PC-9 (cell line): Measurements from ENCODE around the gene MITF. TPM values are rescaled to one million over a fixed set of nuclear protein-coding genes. Genes with fewer than 3 reads are reported as not detected.

Experiments used
- BruUV-seq: library from RNA; stranded (reverse); fragments of 400-500 nt; replicated peaks from 2 replicates; lab custom pipeline; 2021; lab: Mats Ljungman, UMichigan
- CTCF ChIA-PET: fragments of 300-600 bp; sonication (Branson Sonifier 250); formaldehyde crosslinking; loops from one replicate; lab custom pipeline; 2022; ENCODE audit warnings: antibody characterized with exemption; lab: Charles Lee
- POLR2A ChIA-PET: fragments of 300-600 bp; sonication (Branson Sonifier 250); formaldehyde crosslinking; loops from one replicate; lab custom pipeline; 2022; ENCODE audit warnings: antibody characterized with exemption; ENCODE audit not compliant: unreplicated experiment; lab: Charles Lee
- DNase-seq, 2 experiments: peaks; one replicate each; pipeline versions ENCODE4 v3.0.0 to v3.0.0-alpha.2; 2015 to 2022; ENCODE audit warnings: mixed read lengths in 1 of 2
- H2AFZ ChIP-seq: fragments of 200-600 bp; sonication (generic); 2 replicates; pipeline ENCODE4 v1.8.1; 2017; ENCODE audit warnings: antibody characterized with exemption
- H3F3A ChIP-seq: fragments of 200-600 bp; sonication (generic); 2 replicates; pipeline ENCODE4 v1.8.1; 2017; ENCODE audit warnings: antibody characterized with exemption, mild to moderate bottlenecking, low read depth; ENCODE audit not compliant: insufficient read depth
- H3K27ac ChIP-seq: fragments of 200-600 bp; sonication (generic); 2 replicates; pipeline ENCODE4 v1.6.1; 2016; ENCODE audit warnings: mixed run types
- H3K27me3 ChIP-seq: fragments of 200-600 bp; sonication (generic); 2 replicates; pipeline ENCODE4 v1.6.1; 2016; ENCODE audit warnings: low read depth, mixed run types; ENCODE audit not compliant: insufficient read depth
- H3K36me3 ChIP-seq: fragments of 200-600 bp; sonication (generic); 2 replicates; pipeline ENCODE4 v1.6.1; 2016; ENCODE audit warnings: low read depth, mixed run types
- H3K4me1 ChIP-seq: fragments of 200-600 bp; sonication (generic); replicated peaks from 2 replicates; pipeline ENCODE4 v1.6.1; 2016; ENCODE audit warnings: mixed run types; ENCODE audit not compliant: insufficient read depth
- H3K4me2 ChIP-seq: fragments of 200-600 bp; sonication (generic); 2 replicates; pipeline ENCODE4 v1.6.1; 2017; ENCODE audit warnings: mixed run types
- H3K4me3 ChIP-seq: fragments of 200-600 bp; sonication (generic); 2 replicates; pipeline ENCODE4 v1.6.1; 2016; ENCODE audit warnings: mixed run types
- H3K79me2 ChIP-seq: fragments of 200-600 bp; sonication (generic); 2 replicates; pipeline ENCODE4 v1.6.1; 2017; ENCODE audit warnings: low read depth, mixed run types
- H3K9me2 ChIP-seq: fragments of 200-600 bp; sonication (generic); 2 replicates; pipeline ENCODE4 v1.8.1; 2017; ENCODE audit warnings: mild to moderate bottlenecking; ENCODE audit not compliant: insufficient read depth
- H3K9me3 ChIP-seq: fragments of 200-600 bp; sonication (generic); 2 replicates; pipeline ENCODE4 v1.8.1; 2016; ENCODE audit warnings: low read depth; ENCODE audit not compliant: insufficient read depth
- H4K20me1 ChIP-seq: fragments of 200-600 bp; sonication (generic); 2 replicates; pipeline ENCODE4 v1.8.1; 2017; ENCODE audit not compliant: insufficient read depth
- EZH2 ChIP-seq: fragments of 200-600 bp; sonication (generic); IDR thresholded peaks from 2 replicates; pipeline ENCODE4 v1.8.0; 2017; ENCODE audit warnings: antibody characterized with exemption, low read depth
- intact Hi-C: fragments of 100-400 bp; cut with micrococcal nuclease; formaldehyde crosslinking; loops from one replicate; pipeline ENCODE4 v1.10.0; 2022; ENCODE audit not compliant: unreplicated experiment
- total RNA-seq: library from RNA; stranded (reverse); gene quantifications from 2 replicates; pipeline ENCODE4 v1.2.3, GENCODE V29; 2021
- TF ChIP-seq, protein P1 (sequence below): fragments of 200-600 bp; sonication (generic); conservative IDR thresholded peaks from 2 replicates; pipeline ENCODE4 v1.6.1; 2017; ENCODE audit warnings: mixed run types, antibody characterized with exemption, mild to moderate bottlenecking, moderate library complexity

MITF gene
- total RNA-seq, 1 experiment from 2014 or later = 15.5 TPM

DNA sequence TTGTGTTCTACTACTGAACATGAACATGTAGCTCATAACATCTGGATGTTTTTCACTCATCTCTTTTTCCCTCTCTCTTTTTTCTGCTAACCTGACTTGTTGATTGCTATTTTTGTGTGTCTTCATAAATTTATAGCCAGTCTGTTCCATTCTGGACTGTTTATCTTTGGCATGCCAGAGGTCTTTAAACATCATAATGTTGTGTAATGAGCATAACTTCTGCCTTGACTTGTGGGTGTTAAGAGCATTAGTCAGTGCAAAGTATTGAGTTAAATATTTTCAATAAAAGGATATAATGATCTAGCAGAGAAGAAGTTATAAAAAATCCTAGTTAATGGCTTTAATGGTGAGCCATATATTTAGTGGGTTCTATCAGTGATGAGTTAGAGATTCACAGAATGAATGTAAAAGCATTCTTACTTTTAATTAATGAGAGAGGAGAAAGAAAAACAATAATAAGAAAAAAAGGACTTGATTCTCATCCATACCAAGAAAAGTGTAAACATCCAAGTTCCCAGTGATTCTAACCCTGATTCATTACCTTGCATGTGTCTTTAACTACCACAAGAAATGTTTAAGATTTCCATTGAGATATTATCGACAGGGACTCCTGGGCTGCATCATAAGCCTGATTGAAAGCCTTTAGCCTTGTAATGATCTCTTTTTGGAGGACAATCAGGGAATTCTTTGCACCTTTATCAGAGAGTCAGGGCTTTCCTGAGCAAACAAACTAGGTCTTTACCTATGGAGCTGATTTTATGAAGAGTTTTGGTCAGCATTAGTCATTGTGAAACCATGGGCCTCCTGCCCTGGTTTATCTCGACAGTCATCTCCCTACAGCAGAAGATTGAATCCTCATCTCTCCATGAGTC, 22.9 kb downstream of the MITF start:
- peaks cover 22% of the 10 kb centered on the region for H3F3A ChIP-seq
- H3K9me3 ChIP-seq = no peaks in the 10 kb centered on the region
- H4K20me1 ChIP-seq = no peaks in the 10 kb centered on the region
- H2AFZ ChIP-seq = no peak overlapping the region
- H3K79me2 ChIP-seq = peaks cover 19% of the 10 kb centered on the region
- H3K4me1 ChIP-seq = peaks cover 55% of the 10 kb centered on the region
- TF ChIP-seq EZH2 = no peak
- TF ChIP-seq, protein P1, sequence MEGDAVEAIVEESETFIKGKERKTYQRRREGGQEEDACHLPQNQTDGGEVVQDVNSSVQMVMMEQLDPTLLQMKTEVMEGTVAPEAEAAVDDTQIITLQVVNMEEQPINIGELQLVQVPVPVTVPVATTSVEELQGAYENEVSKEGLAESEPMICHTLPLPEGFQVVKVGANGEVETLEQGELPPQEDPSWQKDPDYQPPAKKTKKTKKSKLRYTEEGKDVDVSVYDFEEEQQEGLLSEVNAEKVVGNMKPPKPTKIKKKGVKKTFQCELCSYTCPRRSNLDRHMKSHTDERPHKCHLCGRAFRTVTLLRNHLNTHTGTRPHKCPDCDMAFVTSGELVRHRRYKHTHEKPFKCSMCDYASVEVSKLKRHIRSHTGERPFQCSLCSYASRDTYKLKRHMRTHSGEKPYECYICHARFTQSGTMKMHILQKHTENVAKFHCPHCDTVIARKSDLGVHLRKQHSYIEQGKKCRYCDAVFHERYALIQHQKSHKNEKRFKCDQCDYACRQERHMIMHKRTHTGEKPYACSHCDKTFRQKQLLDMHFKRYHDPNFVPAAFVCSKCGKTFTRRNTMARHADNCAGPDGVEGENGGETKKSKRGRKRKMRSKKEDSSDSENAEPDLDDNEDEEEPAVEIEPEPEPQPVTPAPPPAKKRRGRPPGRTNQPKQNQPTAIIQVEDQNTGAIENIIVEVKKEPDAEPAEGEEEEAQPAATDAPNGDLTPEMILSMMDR = no peak
- peak overlapping the region; percentile 63 for H3K4me2 ChIP-seq
- H3K36me3 ChIP-seq = no peaks in the 10 kb centered on the region
- H3K4me3 ChIP-seq = peak overlapping the region; percentile 17; the same call in 1 of the 2 replicates
- H3K27ac ChIP-seq = peak overlapping the region; percentile 88
- BruUV-seq = no TSS peak
- ChIA-PET POLR2A (interaction anchor here (0.5 to 0.6 kb wide), 3 partner anchors 16 to 215 kb away, joined by 3 to 8 read pairs (median 3); partner anchors contain the start of gene MITF), CTCF (no interaction called here)
- H3K27me3 ChIP-seq = no peaks in the 10 kb centered on the region
- DNase-seq = peak; percentile 15 to 85
- intact Hi-C loops = loop anchor here (2.0 kb wide), 1 partner anchor 23 kb away; the partner anchor contains the start of gene MITF
- no peaks in the 10 kb centered on the region for H3K9me2 ChIP-seq

DNA sequence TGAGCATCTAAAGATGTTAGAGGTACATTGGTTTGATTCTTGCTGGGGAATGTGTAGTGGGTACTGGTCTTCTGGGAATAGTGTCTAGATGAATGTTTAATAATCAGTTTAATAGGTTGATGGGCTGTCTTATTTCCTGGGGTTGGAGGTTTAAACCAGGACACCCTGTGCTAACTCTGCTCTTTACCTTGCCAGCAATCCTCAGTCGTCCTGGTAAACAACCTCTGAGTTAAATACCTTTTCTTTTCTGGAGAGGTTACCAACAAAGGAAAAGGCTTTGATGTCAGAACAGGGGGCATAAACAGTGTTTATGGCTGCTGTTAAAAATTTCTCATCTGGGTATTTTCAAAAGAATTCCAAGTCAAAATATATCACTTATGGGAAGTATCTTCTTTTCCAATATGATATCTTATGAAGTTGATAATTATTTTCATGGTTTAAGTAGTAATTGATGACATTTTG, 23.5 kb downstream of the MITF start:
- Histone ChIP-seq H3K4me2 (peak overlapping the region; percentile 63), H3F3A (peaks cover 22% of the 10 kb centered on the region), H2AFZ (no peak overlapping the region), H3K79me2 (peaks cover 19% of the 10 kb centered on the region), H3K36me3 (no peaks in the 10 kb centered on the region), H3K9me3 (no peaks in the 10 kb centered on the region), H4K20me1 (no peaks in the 10 kb centered on the region), H3K4me1 (peaks cover 55% of the 10 kb centered on the region), H3K9me2 (no peaks in the 10 kb centered on the region), H3K4me3 (no peak overlapping the region), H3K27me3 (no peaks in the 10 kb centered on the region), H3K27ac (peak overlapping the region; percentile 88)
- DNase-seq = no peak
- intact Hi-C loops = loop anchor here (2.0 kb wide), 1 partner anchor 24 kb away; the partner anchor contains the start of gene MITF
- TF ChIP-seq EZH2 = no peak
- TF ChIP-seq, protein P1 = no peak
- ChIA-PET CTCF (no interaction called here), POLR2A (interaction anchor here (0.5 to 0.6 kb wide), 2 partner anchors 15 to 24 kb away, joined by 3 read pairs; partner anchors contain the start of gene MITF)
- BruUV-seq = no TSS peak

DNA sequence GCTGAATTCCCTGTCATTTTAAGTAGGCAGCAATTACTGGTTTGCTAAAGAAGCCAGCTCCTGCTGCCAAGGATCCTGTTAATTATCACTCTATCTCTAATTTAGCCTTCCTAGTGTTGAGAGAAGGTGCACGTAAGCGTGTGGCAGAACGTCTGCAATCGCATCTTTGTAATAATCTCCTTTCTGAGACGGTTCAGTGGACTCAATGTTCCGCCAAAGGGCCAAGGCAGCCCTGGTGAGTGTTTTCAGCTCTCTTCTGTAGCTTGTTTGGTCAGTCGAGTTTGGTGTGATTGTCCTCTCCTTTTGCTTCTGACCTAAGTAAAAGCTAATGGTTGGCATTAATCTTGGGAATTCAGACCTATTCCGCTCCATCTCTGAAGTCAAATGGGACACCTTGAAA, 24.2 kb downstream of the MITF start:
- TF ChIP-seq, protein P1 = no peak
- no peak for TF ChIP-seq EZH2
- no peaks in the 10 kb centered on the region for H3K36me3 ChIP-seq
- peaks cover 59% of the 10 kb centered on the region for H3K4me1 ChIP-seq
- no peaks in the 10 kb centered on the region for H3K27me3 ChIP-seq
- POLR2A ChIA-PET = interaction anchor here (0.7 kb wide), 1 partner anchor 1226 kb away, joined by 3 read pairs; no protein-coding TSS in a partner anchor
- H3K4me2 ChIP-seq = peak overlapping the region; percentile 63
- no TSS peak for BruUV-seq
- no peak for DNase-seq
- H2AFZ ChIP-seq = no peak overlapping the region
- H3F3A ChIP-seq = peaks cover 22% of the 10 kb centered on the region
- no peaks in the 10 kb centered on the region for H3K9me3 ChIP-seq
- no peaks in the 10 kb centered on the region for H4K20me1 ChIP-seq
- intact Hi-C loops = loop anchor here (2.0 kb wide), 1 partner anchor 25 kb away; the partner anchor contains the start of gene MITF
- no peak overlapping the region for H3K4me3 ChIP-seq
- no peaks in the 10 kb centered on the region for H3K9me2 ChIP-seq
- CTCF ChIA-PET = no interaction called here
- H3K79me2 ChIP-seq = peaks cover 19% of the 10 kb centered on the region
- peak overlapping the region; percentile 88 for H3K27ac ChIP-seq
